ENCODE results near the gene TSGA10.

- TF ChIP-seq POLR2AphosphoS5 (IDR thresholded peaks at IDR 0.05; ENCODE audit: low read depth, low read length) (no peak), SIN3A (IDR thresholded peaks at IDR 0.05; ENCODE audit: borderline replicate concordance, insufficient read depth, low read depth, low read length) (no peak), TCF7L2 (IDR thresholded peaks at IDR 0.05; ENCODE audit: low read depth, low read length) (no peak)
- TF ChIP-seq, protein P1, sequence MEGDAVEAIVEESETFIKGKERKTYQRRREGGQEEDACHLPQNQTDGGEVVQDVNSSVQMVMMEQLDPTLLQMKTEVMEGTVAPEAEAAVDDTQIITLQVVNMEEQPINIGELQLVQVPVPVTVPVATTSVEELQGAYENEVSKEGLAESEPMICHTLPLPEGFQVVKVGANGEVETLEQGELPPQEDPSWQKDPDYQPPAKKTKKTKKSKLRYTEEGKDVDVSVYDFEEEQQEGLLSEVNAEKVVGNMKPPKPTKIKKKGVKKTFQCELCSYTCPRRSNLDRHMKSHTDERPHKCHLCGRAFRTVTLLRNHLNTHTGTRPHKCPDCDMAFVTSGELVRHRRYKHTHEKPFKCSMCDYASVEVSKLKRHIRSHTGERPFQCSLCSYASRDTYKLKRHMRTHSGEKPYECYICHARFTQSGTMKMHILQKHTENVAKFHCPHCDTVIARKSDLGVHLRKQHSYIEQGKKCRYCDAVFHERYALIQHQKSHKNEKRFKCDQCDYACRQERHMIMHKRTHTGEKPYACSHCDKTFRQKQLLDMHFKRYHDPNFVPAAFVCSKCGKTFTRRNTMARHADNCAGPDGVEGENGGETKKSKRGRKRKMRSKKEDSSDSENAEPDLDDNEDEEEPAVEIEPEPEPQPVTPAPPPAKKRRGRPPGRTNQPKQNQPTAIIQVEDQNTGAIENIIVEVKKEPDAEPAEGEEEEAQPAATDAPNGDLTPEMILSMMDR (IDR thresholded peaks at IDR 0.05): no peak
- TF ChIP-seq, protein P2, sequence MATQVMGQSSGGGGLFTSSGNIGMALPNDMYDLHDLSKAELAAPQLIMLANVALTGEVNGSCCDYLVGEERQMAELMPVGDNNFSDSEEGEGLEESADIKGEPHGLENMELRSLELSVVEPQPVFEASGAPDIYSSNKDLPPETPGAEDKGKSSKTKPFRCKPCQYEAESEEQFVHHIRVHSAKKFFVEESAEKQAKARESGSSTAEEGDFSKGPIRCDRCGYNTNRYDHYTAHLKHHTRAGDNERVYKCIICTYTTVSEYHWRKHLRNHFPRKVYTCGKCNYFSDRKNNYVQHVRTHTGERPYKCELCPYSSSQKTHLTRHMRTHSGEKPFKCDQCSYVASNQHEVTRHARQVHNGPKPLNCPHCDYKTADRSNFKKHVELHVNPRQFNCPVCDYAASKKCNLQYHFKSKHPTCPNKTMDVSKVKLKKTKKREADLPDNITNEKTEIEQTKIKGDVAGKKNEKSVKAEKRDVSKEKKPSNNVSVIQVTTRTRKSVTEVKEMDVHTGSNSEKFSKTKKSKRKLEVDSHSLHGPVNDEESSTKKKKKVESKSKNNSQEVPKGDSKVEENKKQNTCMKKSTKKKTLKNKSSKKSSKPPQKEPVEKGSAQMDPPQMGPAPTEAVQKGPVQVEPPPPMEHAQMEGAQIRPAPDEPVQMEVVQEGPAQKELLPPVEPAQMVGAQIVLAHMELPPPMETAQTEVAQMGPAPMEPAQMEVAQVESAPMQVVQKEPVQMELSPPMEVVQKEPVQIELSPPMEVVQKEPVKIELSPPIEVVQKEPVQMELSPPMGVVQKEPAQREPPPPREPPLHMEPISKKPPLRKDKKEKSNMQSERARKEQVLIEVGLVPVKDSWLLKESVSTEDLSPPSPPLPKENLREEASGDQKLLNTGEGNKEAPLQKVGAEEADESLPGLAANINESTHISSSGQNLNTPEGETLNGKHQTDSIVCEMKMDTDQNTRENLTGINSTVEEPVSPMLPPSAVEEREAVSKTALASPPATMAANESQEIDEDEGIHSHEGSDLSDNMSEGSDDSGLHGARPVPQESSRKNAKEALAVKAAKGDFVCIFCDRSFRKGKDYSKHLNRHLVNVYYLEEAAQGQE (IDR thresholded peaks at IDR 0.05; ENCODE audit: insufficient read depth in 1 of 2, low read depth in 2 of 2, low read length in 1 of 2): no peak
Measured at GRCh38 chr2:99032001-99032400, 122.7 kb downstream of the TSGA10 start.

All from Panc1 (cell line).